ENCODE results near the gene TNFRSF18. TPM values are rescaled to one million over a fixed set of nuclear protein-coding genes. Genes with fewer than 3 reads are reported as not detected.
A peak's percentile ranks its signal among the peaks of the same experiment; 100 is the strongest.

TNFRSF18 gene
- total and polyA plus RNA-seq, 10 of the 15 experiments (the other 5 are each of a cell fraction or from before 2014, with no cell fraction given), result 0.18 to 7.5 (median 1.5) TPM; not detected in 1

- POLR2A ChIA-PET, result no interaction called here
Measured at GRCh38 chr1:1234180-1234808, 27.9 kb upstream of the TNFRSF18 start.

More at GRCh38 chr1:1234180-1234808, 27.9 kb upstream of the TNFRSF18 start:
- FAIRE-seq, result no peak
- in situ Hi-C loops (cut with MboI), result no loop called here
- H3K27ac ChIP-seq (ENCODE audit: control insufficient read depth, insufficient read depth), result no peak overlapping the region
- no peaks in the 10 kb centered on the region for H3K36me3 ChIP-seq (ENCODE audit: control insufficient read depth in 2 of 2, insufficient read depth in 2 of 2, low read length in 1 of 2)
- no peak overlapping the region for H3K9ac ChIP-seq (ENCODE audit: control insufficient read depth, insufficient read depth, low read length)
- DNase-seq (ENCODE audit: low read depth, low spot score), result no peak
- ChIA-PET RAD21 (ENCODE audit: unreplicated experiment) (no interaction called here), SMC1A (ENCODE audit: uncharacterized antibody, unreplicated experiment) (no interaction called here), CTCF (no interaction called here)
- no peaks in the 10 kb centered on the region for H4K20me1 ChIP-seq (ENCODE audit: control insufficient read depth, insufficient read depth)
- TF ChIP-seq CEBPZ (IDR thresholded peaks at IDR 0.05; ENCODE audit: low read depth, low read length) (no peak), POLR2A (IDR thresholded peaks at IDR 0.05; ENCODE audit: low read depth, low read length) (peak; percentile 41; the same call in 1 of the 2 replicates)
- H3K9me3 ChIP-seq (replicated peaks; ENCODE audit: control insufficient read depth, insufficient read depth, low read length), result no peaks in the 10 kb centered on the region; the same call in 2 of the 3 replicates
- H3K27me3 ChIP-seq (replicated peaks in 1 of 2; ENCODE audit: control insufficient read depth in 2 of 2, insufficient read depth in 2 of 2, low read length in 1 of 2), result no peaks in the 10 kb centered on the region
- peaks cover 32% of the 10 kb centered on the region for H3K79me2 ChIP-seq (ENCODE audit: control insufficient read depth, insufficient read depth, low read length)
- no peak overlapping the region for H2AFZ ChIP-seq (ENCODE audit: control insufficient read depth, low read depth, low read length)
- H3K4me1 ChIP-seq (ENCODE audit: control insufficient read depth, insufficient read depth, low read length), result peaks cover 4% of the 10 kb centered on the region
- H3K4me2 ChIP-seq (ENCODE audit: control insufficient read depth, insufficient read depth), result 0 out of 2 replicates have a peak overlapping the region, but pooled peaks have one; percentile 12
- no TSS peak for BruUV-seq (replicated peaks)
- intact Hi-C loops (cut with micrococcal nuclease; ENCODE audit: unreplicated experiment), result loop anchor here (5.0 kb wide), 1 partner anchor 112 kb away; no protein-coding TSS in a partner anchor
- 89% methylated on average over 28 of the region's 28 CpGs for WGBS (ENCODE audit: insufficient coverage, insufficient replicate concordance, low lambda C conversion rate, missing lambda C conversion rate)
- H3K4me3 ChIP-seq, result no peak overlapping the region
- ATAC-seq, result no peak
